HFFc6 (cell line): ENCODE measurements around the gene UBC. TPM values are rescaled to one million over a fixed set of nuclear protein-coding genes. Genes with fewer than 3 reads are reported as not detected.
"Not testable (repeated sequence)": the region's sequence is repeated elsewhere in the genome, so short reads cannot be mapped to it uniquely, and the experiment has no call there.

Source experiments
- DNase-seq: peaks from one replicate; pipeline ENCODE4 v3.0.0-alpha.2; 2018
- H3K27ac Mint-ChIP-seq: 2 replicates; pipeline ENCODE4 v1.8.0; 2020; ENCODE audit warnings: mild to moderate bottlenecking, mixed read lengths
- H3K27me3 Mint-ChIP-seq: 2 replicates; pipeline ENCODE4 v1.8.0; 2021; ENCODE audit warnings: mild to moderate bottlenecking, moderate library complexity, mixed read lengths; ENCODE audit not compliant: insufficient read depth
- H3K36me3 Mint-ChIP-seq: 2 replicates; pipeline ENCODE4 v1.8.0; 2021; ENCODE audit warnings: low read depth, mixed read lengths
- H3K4me1 Mint-ChIP-seq: 2 replicates; pipeline ENCODE4 v1.8.0; 2020; ENCODE audit warnings: low read depth, mixed read lengths
- H3K4me3 Mint-ChIP-seq: 2 replicates; pipeline ENCODE4 v1.8.0; 2020; ENCODE audit warnings: mild to moderate bottlenecking, moderate library complexity, mixed read lengths
- H3K9me3 Mint-ChIP-seq: 2 replicates; pipeline ENCODE4 v1.8.0; 2020; ENCODE audit warnings: mild to moderate bottlenecking, mixed read lengths
- total RNA-seq, 6 experiments: library from RNA; stranded (reverse); fragmentation: NEBNext Ultra II Directional; extraction: Animal tissue kit (Norgen Biotek cat#: 25700); gene quantifications; 2 replicates in 1 of 6; 3 replicates in 5 of 6; pipeline ENCODE4 v1.2.3, GENCODE V29; 2021
- TF ChIP-seq, protein P1 (sequence below): fragments of 200-600 bp; sonication (generic); IDR thresholded peaks from 2 replicates; pipeline ENCODE4 v1.5.0; 2021; ENCODE audit warnings: antibody characterized with exemption, mild to moderate bottlenecking

Gene UBC
- total RNA-seq, 6 experiments from 2014 or later: 1,112 to 1,171 (median 1,143) TPM

- no peaks in the 10 kb centered on the region; the same call in 1 of the 2 replicates for H3K36me3 Mint-ChIP-seq
- H3K9me3 Mint-ChIP-seq: no peaks in the 10 kb centered on the region
- H3K4me3 Mint-ChIP-seq: no peak overlapping the region
- H3K4me1 Mint-ChIP-seq: no peaks in the 10 kb centered on the region; the same call in 1 of the 2 replicates
- no peak overlapping the region for H3K27ac Mint-ChIP-seq
- no peaks in the 10 kb centered on the region for H3K27me3 Mint-ChIP-seq
- DNase-seq: peak; percentile 98
- TF ChIP-seq, protein P1, sequence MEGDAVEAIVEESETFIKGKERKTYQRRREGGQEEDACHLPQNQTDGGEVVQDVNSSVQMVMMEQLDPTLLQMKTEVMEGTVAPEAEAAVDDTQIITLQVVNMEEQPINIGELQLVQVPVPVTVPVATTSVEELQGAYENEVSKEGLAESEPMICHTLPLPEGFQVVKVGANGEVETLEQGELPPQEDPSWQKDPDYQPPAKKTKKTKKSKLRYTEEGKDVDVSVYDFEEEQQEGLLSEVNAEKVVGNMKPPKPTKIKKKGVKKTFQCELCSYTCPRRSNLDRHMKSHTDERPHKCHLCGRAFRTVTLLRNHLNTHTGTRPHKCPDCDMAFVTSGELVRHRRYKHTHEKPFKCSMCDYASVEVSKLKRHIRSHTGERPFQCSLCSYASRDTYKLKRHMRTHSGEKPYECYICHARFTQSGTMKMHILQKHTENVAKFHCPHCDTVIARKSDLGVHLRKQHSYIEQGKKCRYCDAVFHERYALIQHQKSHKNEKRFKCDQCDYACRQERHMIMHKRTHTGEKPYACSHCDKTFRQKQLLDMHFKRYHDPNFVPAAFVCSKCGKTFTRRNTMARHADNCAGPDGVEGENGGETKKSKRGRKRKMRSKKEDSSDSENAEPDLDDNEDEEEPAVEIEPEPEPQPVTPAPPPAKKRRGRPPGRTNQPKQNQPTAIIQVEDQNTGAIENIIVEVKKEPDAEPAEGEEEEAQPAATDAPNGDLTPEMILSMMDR: no peak
Measured at GRCh38 chr12:124940143-124940392, 25.6 kb upstream of the UBC start.

DNA sequence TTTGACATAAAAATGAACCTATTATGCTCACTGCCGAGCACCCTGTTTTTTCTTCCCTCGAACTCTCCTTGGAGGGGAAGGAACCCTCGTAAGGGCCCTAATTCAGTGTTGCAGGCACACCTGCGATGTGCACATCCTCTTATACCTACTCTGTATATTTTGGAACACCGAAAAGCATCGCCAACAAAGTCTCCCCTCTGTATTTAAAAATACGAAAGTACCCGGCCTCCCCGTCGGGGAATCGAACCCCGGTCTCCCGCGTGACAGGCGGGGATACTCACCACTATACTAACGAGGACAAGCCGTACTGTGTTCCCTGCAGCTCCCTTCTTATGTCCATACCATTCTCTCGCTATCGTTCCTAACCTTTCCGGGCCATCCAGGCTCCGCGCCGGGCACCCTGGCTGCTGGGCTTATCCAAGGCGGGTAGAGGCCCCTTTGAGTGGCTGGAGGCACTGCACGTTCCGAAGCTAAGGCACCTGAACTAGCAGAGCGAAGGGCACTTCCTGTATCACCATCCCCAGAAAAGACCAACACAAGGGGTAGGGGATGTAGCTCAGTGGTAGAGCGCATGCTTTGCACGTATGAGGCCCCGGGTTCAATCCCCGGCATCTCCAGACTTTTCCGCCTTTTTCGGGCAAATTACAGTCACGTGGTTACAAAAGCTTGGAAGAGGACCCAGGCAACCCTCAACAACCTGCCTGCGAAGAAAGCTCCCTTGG is 25.1 kb upstream of the UBC start:
- Mint-ChIP-seq H3K36me3 (no peaks in the 10 kb centered on the region; the same call in 1 of the 2 replicates), H3K27me3 (no peaks in the 10 kb centered on the region; the same call in 1 of the 2 replicates), H3K4me3 (no peak overlapping the region), H3K9me3 (no peaks in the 10 kb centered on the region), H3K4me1 (no peaks in the 10 kb centered on the region; the same call in 1 of the 2 replicates), H3K27ac (no peak overlapping the region)
- peak; percentile 95 for DNase-seq
- TF ChIP-seq, protein P1: no peak; the same call in 1 of the 2 replicates

GRCh38 chr12:124939079-124939420 is 24.6 kb upstream of the UBC start:
- TF ChIP-seq, protein P1: peak; percentile 71
- Mint-ChIP-seq H3K36me3 (no peaks in the 10 kb centered on the region; the same call in 1 of the 2 replicates), H3K4me3 (no peak overlapping the region), H3K9me3 (no peaks in the 10 kb centered on the region), H3K27me3 (no peaks in the 10 kb centered on the region; the same call in 1 of the 2 replicates), H3K27ac (no peak overlapping the region), H3K4me1 (no peaks in the 10 kb centered on the region; the same call in 1 of the 2 replicates)
- no peak for DNase-seq

DNA sequence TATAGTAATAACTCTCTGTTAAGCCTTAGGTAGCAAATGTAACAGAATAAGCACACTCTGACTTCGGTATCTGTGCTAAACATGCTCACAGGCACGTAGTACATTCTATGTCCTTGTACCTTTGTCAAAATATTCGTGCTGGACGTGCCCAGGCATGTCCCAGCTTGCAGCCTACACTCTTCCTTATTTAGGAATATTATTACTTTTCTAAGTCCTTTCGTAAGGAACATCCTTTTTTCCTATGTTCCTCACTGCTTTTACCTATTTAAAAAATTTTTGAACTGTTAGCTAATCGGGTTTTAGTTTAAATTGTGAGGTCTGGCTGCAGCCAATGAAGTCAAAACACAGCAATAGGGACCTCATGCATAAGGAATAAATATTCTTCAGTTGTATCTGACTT is 24.1 kb upstream of the UBC start:
- DNase-seq: peak; percentile 25
- no peaks in the 10 kb centered on the region; the same call in 1 of the 2 replicates for H3K4me1 Mint-ChIP-seq

DNA sequence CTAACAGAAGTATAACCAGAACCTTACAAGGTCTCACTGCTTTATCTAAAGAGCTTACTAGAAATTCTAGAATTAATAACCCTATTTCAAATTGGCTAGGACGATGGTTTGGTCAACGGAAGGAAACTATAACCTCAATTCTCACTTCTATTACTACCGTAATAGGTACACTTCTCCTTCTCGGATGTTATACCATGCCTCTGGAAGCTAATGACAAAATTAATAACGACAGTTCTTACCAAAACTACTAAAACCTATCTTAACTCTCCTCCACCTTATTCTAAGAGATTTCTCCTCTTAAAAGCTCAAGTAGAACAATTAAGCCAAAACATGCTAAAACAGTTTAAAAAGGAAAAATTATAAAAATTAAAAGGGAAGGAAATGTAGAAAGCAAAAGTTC is 23.7 kb upstream of the UBC start:
- no peaks in the 10 kb centered on the region for H3K9me3 Mint-ChIP-seq
- no peak overlapping the region for H3K27ac Mint-ChIP-seq
- H3K27me3 Mint-ChIP-seq: no peaks in the 10 kb centered on the region; the same call in 1 of the 2 replicates
- TF ChIP-seq, protein P1: no peak
- no peak overlapping the region; the same call in 1 of the 2 replicates for H3K4me3 Mint-ChIP-seq
- no peaks in the 10 kb centered on the region; the same call in 1 of the 2 replicates for H3K4me1 Mint-ChIP-seq
- no peaks in the 10 kb centered on the region; the same call in 1 of the 2 replicates for H3K36me3 Mint-ChIP-seq
- DNase-seq: no peak

More for the DNA sequence above, 24.1 kb upstream of the UBC start:
- TF ChIP-seq, protein P1: no peak
- H3K27me3 Mint-ChIP-seq: no peaks in the 10 kb centered on the region; the same call in 1 of the 2 replicates
- no peaks in the 10 kb centered on the region; the same call in 1 of the 2 replicates for H3K36me3 Mint-ChIP-seq
- no peak overlapping the region for H3K27ac Mint-ChIP-seq
- no peak overlapping the region for H3K4me3 Mint-ChIP-seq
- H3K9me3 Mint-ChIP-seq: no peaks in the 10 kb centered on the region

DNA sequence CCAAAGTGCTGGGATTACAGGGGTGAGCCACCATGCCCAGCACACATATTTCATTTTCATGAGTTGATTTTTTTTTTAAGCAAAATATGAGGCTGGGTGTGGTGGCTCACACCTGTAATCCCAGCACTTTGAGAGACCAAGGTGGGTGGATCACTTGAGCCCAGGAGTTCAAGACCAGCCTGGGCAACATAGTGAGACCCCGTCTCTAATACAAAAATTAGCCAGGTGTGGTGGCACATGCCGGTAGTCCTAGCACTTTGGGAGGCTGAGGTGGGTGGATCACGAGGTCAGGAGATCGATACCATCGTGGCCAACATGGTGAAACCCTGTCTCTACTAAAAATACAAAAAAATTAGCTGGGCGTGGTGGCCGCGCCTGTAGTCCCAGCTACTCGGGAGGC is 17.1 kb upstream of the UBC start:
- not testable (repeated sequence) for DNase-seq, H3K36me3 Mint-ChIP-seq, H3K9me3 Mint-ChIP-seq, H3K4me3 Mint-ChIP-seq, H3K27ac Mint-ChIP-seq
- Mint-ChIP-seq H3K4me1 (peaks cover 24% of the 10 kb centered on the region), H3K27me3 (peaks cover 15% of the 10 kb centered on the region)
